Amygdala (tissue), 56 donors: ENCODE results near the gene ASAP3.
A peak's percentile ranks its signal among the peaks of the same experiment; 100 is the strongest.

Experiments
- DNase-seq, 56 donors: peaks; one replicate each; lab custom pipeline; 2025; lab: John Stamatoyannopoulos, UW

The ASAP3 gene

GRCh38 chr1:23453455-23454000 lies 30.5 kb downstream of the ASAP3 start:
- DNase-seq = no peak

GRCh38 chr1:23452011-23452411 lies 32.0 kb downstream of the ASAP3 start:
- peak in 2 of 56 donors; percentile 16 to 26 for DNase-seq

GRCh38 chr1:23451441-23451840 lies 32.5 kb downstream of the ASAP3 start:
- DNase-seq = no peak

- no peak for DNase-seq
These were observed 33.1 kb downstream of the ASAP3 start for GRCh38 chr1:23450894-23451293.

- DNase-seq = peak in 3 of 56 donors; percentile 4 to 30 (median 9)
These were observed 34.0 kb downstream of the ASAP3 start for GRCh38 chr1:23449958-23450357.

- DNase-seq = no peak
These were observed 34.7 kb downstream of the ASAP3 start for GRCh38 chr1:23449306-23449705.

- no peak for DNase-seq
These were observed 35.1 kb downstream of the ASAP3 start for GRCh38 chr1:23448846-23449245.

- DNase-seq = peak in 1 of 56 donors; percentile 7
These were observed 37.2 kb downstream of the ASAP3 start for GRCh38 chr1:23446661-23447310.

GRCh38 chr1:23444596-23445390 lies 39.2 kb downstream of the ASAP3 start:
- no peak for DNase-seq

GRCh38 chr1:23444104-23444533 lies 39.9 kb downstream of the ASAP3 start:
- DNase-seq = no peak

GRCh38 chr1:23442751-23443150 lies 41.2 kb downstream of the ASAP3 start:
- DNase-seq = no peak

GRCh38 chr1:23441446-23442148 lies 42.4 kb downstream of the ASAP3 start:
- no peak for DNase-seq

- no peak for DNase-seq
These were observed 45.4 kb downstream of the ASAP3 start for GRCh38 chr1:23438545-23438944.

- no peak for DNase-seq
These were observed 46.7 kb downstream of the ASAP3 start for GRCh38 chr1:23437355-23437664.

- no peak for DNase-seq
These were observed 47.2 kb downstream of the ASAP3 start for GRCh38 chr1:23436520-23437354.

GRCh38 chr1:23434260-23434775 lies 49.7 kb downstream of the ASAP3 start:
- no peak for DNase-seq

GRCh38 chr1:23433122-23433521 lies 50.9 kb downstream of the ASAP3 start:
- no peak for DNase-seq

GRCh38 chr1:23431431-23431830 lies 52.5 kb downstream of the ASAP3 start:
- DNase-seq = no peak

GRCh38 chr1:23430803-23431202 lies 53.2 kb downstream of the ASAP3 start:
- DNase-seq = no peak
